Stimulated activated CD8-positive, alpha-beta memory T cell treated with anti-CD3 and anti-CD28 coated beads, Interleukin-7, amount 100 ng/mL, for 4 hours (primary cell): ENCODE measurements around the gene ABCB6.
"Not testable (repeated sequence)": the region's sequence is repeated elsewhere in the genome, so short reads cannot be mapped to it uniquely, and the experiment has no call there.

Experiments used
- DNase-seq, 2 donors: peaks; one replicate each; pipeline ENCODE4 v3.0.0-alpha.2; 2020; ENCODE audit warnings: low read depth in 2 of 2

ABCB6 gene

GRCh38 chr2:219218732-219219701 lies at the start of gene ABCB6:
Gene ABCB6 (minus strand): TSS chr2:219218958. CDS start chr2:219218673, 285 bp downstream.
- DNase-seq: peak; percentile 83 to 84

GRCh38 chr2:219268294-219268693 lies 49.5 kb upstream of the ABCB6 start:
- no peak for DNase-seq

- DNase-seq: no peak
Observed at GRCh38 chr2:219266886-219267285, 48.1 kb upstream of the ABCB6 start.

GRCh38 chr2:219266232-219266631 lies 47.5 kb upstream of the ABCB6 start:
- DNase-seq: no peak

- DNase-seq: no peak
Observed at GRCh38 chr2:219261024-219261855, 42.5 kb upstream of the ABCB6 start.

- not testable (repeated sequence) for DNase-seq
Observed at GRCh38 chr2:219258942-219259341, 40.2 kb upstream of the ABCB6 start.

- no peak for DNase-seq
Observed at GRCh38 chr2:219254590-219255201, 35.9 kb upstream of the ABCB6 start.

GRCh38 chr2:219253753-219254589 lies 35.2 kb upstream of the ABCB6 start, which contains the start of gene TUBA4A:
Gene TUBA4A (minus strand): TSS chr2:219253918. CDS start chr2:219253858, 60 bp downstream.
- DNase-seq: peak; percentile 79 to 88

- DNase-seq: peak in 1 of 2 donors; percentile 25
Observed at GRCh38 chr2:219252900-219253752, 34.4 kb upstream of the ABCB6 start, which contains the start of gene TUBA4B. Gene TUBA4B (plus strand): TSS chr2:219253243. CDS start chr2:219253408, 165 bp downstream.

GRCh38 chr2:219252570-219252899 lies 33.8 kb upstream of the ABCB6 start:
- DNase-seq: peak in 1 of 2 donors; percentile 26

GRCh38 chr2:219252084-219252483 lies 33.3 kb upstream of the ABCB6 start:
- DNase-seq: no peak

- DNase-seq: no peak
Observed at GRCh38 chr2:219251656-219252055, 32.9 kb upstream of the ABCB6 start.

GRCh38 chr2:219250049-219250781 lies 31.5 kb upstream of the ABCB6 start:
- no peak for DNase-seq

- no peak for DNase-seq
Observed at GRCh38 chr2:219249203-219249980, 30.6 kb upstream of the ABCB6 start.

GRCh38 chr2:219248845-219249202 lies 30.1 kb upstream of the ABCB6 start:
- DNase-seq: no peak

GRCh38 chr2:219247678-219248642 lies 29.2 kb upstream of the ABCB6 start:
- DNase-seq: peak; percentile 63 to 73

- no peak for DNase-seq
Observed at GRCh38 chr2:219246559-219246958, 27.8 kb upstream of the ABCB6 start.

GRCh38 chr2:219245899-219246230 lies 27.1 kb upstream of the ABCB6 start:
- DNase-seq: no peak
